Tibial nerve (tissue), 4 donors: ENCODE data around the gene MEF2C. TPM values are rescaled to one million over a fixed set of nuclear protein-coding genes. Genes with fewer than 3 reads are reported as not detected.

Source experiments
- DNase-seq, 2 donors: peaks; one replicate each; pipeline ENCODE4 v3.0.0-alpha.2; 2019; ENCODE audit warnings: low spot score in 2 of 2
- H3K27ac ChIP-seq, 4 donors: fragments of 200-600 bp; sonication (generic) in 3 of 4; one replicate each; pipeline ENCODE4 v1.5.1; 2017 to 2019; ENCODE audit warnings: mild to moderate bottlenecking in 1 of 4
- H3K27me3 ChIP-seq, 2 donors: fragments of 200-600 bp; sonication (generic) in 1 of 2; one replicate each; pipeline versions ENCODE4 v1.5.1 to v1.6.0; 2017 to 2019
- H3K36me3 ChIP-seq, 3 donors: fragments of 200-600 bp; sonication (generic); one replicate each; pipeline ENCODE4 v1.5.1; 2018 to 2019
- H3K4me1 ChIP-seq, 4 donors: fragments of 200-600 bp; sonication (generic) in 3 of 4; one replicate each; pipeline ENCODE4 v1.5.1; 2017 to 2019
- H3K4me3 ChIP-seq, 4 donors: fragments of 200-600 bp; sonication (generic) in 3 of 4; one replicate each; pipeline ENCODE4 v1.5.1; 2017 to 2019; ENCODE audit warnings: mild to moderate bottlenecking in 1 of 4, moderate library complexity in 1 of 4
- H3K9me3 ChIP-seq, 4 donors: fragments of 200-600 bp; sonication (generic) in 3 of 4; one replicate each; pipeline ENCODE4 v1.5.1; 2017 to 2019
- CTCF ChIP-seq, 5 experiments: fragments of 200-600 bp in 3 of 5; fragments of 450-650 bp in 2 of 5; sonication (generic) in 3 of 5; IDR thresholded peaks; one replicate each; pipeline ENCODE4 v1.5.1; 2016 to 2019; ENCODE audit warnings: antibody characterized with exemption in 5 of 5, mild to moderate bottlenecking in 3 of 5, moderate library complexity in 2 of 5
- EP300 ChIP-seq, 2 donors: sonication (generic); formaldehyde crosslinking; IDR thresholded peaks; one replicate each; pipeline ENCODE4 v1.6.1; 2017; ENCODE audit warnings: antibody characterized with exemption in 2 of 2, mild to moderate bottlenecking in 1 of 2
- POLR2A ChIP-seq, 2 donors: fragments of 450-650 bp; IDR thresholded peaks; one replicate each; pipeline ENCODE4 v1.6.1; 2017; ENCODE audit warnings: antibody characterized with exemption in 2 of 2, mild to moderate bottlenecking in 2 of 2, moderate library complexity in 2 of 2
- WGBS, 2 donors: methylation state at CpG; one replicate each; pipeline ENCODE4 v1.1.5; 2018; 5-methylcytosine and 5-hydroxymethylcytosine counted together
- small RNA-seq: library from RNA; depleted of rRNA; stranded (forward); fragments of <200 nt; gene quantifications from one replicate; pipeline ENCODE3, GENCODE V24; 2016
- total RNA-seq, 4 donors: library from RNA; depleted of rRNA; stranded (reverse); fragments of >200 nt; gene quantifications; one replicate each; pipeline ENCODE4 v1.1.0, GENCODE V29; 2016

Gene MEF2C
- total RNA-seq, 4 donors from 2014 or later: 16.5 to 40.8 (median 29.1) TPM

GRCh38 chr5:88667496-88668201 is 215.3 kb downstream of the MEF2C start:
- DNase-seq: no peak
- Histone ChIP-seq H3K27me3 (peaks cover 0 to 96% of the 10 kb centered on the region in 2 donors), H3K4me3 (peak overlapping the region; percentile 31 to 44 (median 41)), H3K9me3 (no peaks in the 10 kb centered on the region), H3K36me3 (no peaks in the 10 kb centered on the region), H3K27ac (peak overlapping the region; percentile 51 to 88 (median 73)), H3K4me1 (peaks cover 0 to 43% (median 0%) of the 10 kb centered on the region in 4 donors)
- 7 to 13% methylated on average over 23 of the region's 23 CpGs for WGBS, 2 donors
- TF ChIP-seq POLR2A (IDR thresholded peaks at IDR 0.05): no peak
- TF ChIP-seq CTCF (IDR thresholded peaks at IDR 0.05): no peak
- TF ChIP-seq EP300 (IDR thresholded peaks at IDR 0.05): no peak

Small RNAs within 50 kb of the gene (small RNA-seq; reads per million reads assigned to genes)
- not detected for gene AC008525.2
